ENCODE results near the gene SUCLA2.

Gene SUCLA2

GRCh38 chr13:47898080-47898479 is 103.0 kb downstream of the SUCLA2 start:
- DNase-seq: no peak

GRCh38 chr13:47897411-47898050 is 103.5 kb downstream of the SUCLA2 start:
- DNase-seq: no peak

- DNase-seq: no peak
Measured at GRCh38 chr13:47896546-47896945, 104.5 kb downstream of the SUCLA2 start.

GRCh38 chr13:47896111-47896510 is 105.0 kb downstream of the SUCLA2 start:
- DNase-seq: no peak

- no peak for DNase-seq
Measured at GRCh38 chr13:47893527-47893926, 107.5 kb downstream of the SUCLA2 start.
